Stimulated activated CD4-positive, alpha-beta T cell treated with anti-CD3 and anti-CD28 coated beads, Interleukin-1b, Interleukin-23, amount 100 ng/mL, for 4 hours (primary cell): ENCODE measurements around the gene TYRP1.

Experiments
- DNase-seq, 2 donors: peaks; one replicate each; pipeline ENCODE4 v3.0.0-alpha.2; 2020; ENCODE audit warnings: low read depth in 2 of 2

TYRP1 gene

DNA sequence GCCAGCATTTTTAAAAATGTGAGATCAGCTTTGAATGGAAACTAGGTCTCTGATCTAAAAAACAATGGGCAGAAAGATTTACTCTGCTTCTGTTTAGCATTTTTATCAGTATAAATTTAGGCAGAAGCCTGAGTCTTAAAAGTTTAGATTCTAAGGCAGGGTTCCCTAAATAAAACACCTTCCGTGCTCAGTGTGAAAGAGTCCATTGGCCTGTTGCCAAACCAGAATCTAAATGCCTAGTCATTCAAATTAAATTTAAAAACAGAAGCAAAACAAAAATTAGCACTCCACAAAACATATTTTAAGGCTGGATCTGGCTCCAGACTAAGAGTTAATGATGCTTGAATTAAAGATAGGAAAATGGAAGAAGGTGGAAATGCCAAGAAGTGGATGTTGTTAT, 4.5 kb downstream of the TYRP1 start:
- no peak for DNase-seq

DNA sequence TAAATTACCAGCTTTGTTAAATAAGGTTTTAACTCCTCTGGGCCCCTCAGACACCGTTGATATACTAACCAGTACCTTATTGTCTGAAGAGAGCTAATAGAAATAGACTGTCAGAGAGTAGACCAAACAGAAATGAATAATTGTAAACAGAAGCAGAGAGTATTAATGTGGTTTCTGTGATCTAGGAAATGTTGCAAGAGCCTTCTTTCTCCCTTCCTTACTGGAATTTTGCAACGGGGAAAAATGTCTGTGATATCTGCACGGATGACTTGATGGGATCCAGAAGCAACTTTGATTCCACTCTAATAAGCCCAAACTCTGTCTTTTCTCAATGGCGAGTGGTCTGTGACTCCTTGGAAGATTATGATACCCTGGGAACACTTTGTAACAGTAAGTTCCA, 5.1 kb downstream of the TYRP1 start:
- DNase-seq: no peak

DNA sequence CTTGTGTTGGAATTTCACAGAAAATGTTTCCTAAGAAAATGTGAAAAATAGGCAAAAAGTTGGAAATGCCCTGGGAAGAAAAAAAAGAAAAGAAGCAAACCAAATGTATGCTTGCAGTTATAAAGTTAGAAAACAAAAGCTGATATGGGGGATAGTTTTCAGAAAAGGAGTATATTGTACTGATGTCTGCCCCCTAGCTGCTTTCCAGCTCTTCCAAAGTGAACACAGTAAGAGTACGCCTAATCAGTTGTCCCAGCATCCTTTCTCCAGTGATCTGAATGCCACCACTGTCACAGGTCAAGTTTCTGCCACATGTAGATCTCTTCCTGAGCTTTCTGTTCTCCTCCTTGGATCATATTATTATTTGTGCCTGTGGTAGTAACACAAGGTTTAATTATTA, 5.8 kb downstream of the TYRP1 start:
- no peak for DNase-seq

DNA sequence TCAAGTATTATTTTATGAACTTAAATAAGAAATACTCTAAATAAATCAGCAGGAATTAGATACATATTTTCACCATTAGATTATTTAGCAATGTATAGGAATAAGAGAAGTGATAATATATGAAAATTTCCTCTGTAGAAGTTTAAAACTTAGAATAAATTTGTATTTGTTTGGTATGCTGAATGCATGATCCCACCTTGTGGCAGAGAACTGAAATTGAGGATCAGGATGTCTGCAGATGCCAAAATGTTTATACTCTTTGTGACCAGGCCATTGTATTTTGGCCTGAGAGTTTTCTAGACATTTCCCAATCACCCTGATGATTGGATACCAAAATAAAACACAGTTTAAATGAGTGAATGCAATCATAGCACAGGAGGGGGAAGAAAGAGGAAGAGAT, 6.3 kb downstream of the TYRP1 start:
- DNase-seq: no peak

DNA sequence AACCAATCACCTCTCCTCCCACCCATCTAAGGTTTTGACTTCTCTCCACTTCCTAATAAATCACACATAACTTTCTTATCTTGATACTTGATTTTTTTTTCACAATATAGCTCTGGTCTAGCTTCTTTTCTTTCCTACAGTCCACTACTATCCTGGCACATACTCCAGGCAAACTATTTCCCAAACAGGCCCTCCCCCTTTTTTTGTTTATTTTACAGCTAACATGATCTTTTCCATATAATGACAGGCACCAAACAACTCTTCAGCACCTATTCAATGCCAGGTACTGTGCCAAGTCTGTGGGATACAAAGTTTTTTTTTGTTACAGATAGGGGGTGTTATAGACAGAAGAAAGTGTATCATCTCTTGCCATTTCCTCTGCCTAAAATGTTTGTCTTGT, 7.9 kb downstream of the TYRP1 start:
- DNase-seq: no peak

DNA sequence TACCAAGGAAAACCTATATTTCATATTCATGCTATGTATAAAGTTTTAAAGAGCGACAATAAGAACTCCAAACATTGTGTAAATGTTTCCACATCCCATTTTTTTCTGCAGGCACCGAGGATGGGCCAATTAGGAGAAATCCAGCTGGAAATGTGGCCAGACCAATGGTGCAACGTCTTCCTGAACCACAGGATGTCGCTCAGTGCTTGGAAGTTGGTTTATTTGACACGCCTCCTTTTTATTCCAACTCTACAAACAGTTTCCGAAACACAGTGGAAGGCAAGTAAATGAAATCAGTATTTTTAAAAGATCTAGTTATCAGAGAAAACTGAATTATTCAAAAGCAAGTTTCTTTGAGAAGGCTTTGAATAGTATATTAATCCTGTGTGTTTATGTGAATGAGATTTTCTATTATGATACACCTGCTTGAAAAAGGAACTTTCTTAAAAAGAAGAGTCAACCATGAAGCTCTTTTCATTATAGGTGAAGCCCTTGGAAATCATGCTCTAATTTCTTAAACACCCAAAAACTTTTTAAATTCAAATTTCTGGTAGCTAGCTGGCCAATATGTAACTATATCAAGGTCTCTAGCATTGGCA, 9.1 kb downstream of the TYRP1 start:
- no peak for DNase-seq

DNA sequence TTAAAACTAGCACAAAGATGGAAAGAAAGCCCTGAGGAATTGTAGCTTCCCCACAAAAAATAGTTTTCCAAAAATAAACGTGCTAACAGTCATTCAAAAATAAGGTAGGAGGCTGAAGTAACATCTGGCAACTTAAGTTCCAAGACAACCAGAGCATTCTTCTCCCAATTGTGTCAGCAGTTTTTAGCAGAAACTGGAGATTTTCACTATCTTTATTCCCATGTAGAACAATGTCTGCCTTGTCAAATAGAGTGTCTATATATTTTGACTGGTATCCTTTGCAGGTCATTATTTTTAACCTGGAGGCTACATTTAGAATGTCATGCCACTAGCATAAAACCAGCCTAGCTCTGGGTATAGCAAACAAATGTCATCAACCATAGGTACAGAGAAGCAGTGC, 10.8 kb downstream of the TYRP1 start:
- DNase-seq: no peak

DNA sequence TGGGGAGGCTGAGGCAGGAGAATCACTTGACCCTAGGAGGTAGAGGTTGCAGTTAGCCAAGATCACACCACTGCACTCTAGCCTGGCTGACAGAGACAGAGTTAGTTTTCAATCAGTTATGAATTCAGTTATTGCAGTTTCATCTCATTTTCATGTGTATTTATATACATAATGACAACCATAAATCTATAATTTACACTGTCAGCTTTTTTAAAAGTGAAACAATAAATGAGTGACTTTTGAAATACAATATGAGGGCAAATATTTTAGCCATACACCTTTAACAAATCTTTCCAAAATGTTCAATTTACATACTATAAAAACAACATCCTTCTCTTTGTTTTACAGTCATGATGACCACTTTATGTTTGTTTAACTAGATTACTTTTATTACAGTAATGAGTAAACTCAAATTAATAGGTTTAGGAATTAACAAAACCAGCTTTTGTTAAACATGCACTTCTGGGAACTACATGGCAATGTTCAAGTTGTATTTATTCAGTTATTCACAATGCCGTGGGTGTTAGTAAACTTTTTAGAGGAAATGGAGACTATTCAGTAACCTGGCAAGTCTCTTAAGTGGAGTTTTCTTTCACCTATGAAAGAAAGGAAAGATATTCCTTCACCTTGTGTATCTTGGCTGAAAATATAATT, 12.7 kb downstream of the TYRP1 start:
- DNase-seq: no peak

DNA sequence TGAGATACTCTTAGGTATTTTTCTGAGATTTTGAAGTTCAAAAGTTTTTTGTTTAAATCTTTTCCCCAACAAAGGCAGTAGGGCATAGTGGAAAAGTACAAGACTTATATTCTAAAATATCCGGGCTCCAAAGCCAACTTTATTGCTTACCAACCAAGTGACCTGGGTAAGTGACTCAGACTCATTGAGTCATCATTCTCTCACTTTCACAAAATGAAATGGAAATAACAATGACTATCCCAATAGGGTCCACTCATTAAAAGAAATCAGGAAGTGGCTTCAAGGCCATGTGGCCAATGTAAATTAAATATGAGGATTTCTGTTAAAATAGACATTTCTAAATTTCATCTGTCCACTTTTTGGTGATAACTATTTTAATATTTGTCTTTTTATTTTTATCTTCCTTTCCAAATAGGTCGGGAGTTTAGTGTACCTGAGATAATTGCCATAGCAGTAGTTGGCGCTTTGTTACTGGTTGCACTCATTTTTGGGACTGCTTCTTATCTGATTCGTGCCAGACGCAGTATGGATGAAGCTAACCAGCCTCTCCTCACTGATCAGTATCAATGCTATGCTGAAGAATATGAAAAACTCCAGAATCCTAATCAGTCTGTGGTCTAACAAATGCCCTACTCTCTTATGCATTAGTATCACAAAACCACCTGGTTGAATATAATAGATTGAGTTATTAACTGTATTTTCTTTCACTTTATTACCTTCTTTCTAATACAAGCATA, 15.5 kb downstream of the TYRP1 start:
- no peak for DNase-seq

DNA sequence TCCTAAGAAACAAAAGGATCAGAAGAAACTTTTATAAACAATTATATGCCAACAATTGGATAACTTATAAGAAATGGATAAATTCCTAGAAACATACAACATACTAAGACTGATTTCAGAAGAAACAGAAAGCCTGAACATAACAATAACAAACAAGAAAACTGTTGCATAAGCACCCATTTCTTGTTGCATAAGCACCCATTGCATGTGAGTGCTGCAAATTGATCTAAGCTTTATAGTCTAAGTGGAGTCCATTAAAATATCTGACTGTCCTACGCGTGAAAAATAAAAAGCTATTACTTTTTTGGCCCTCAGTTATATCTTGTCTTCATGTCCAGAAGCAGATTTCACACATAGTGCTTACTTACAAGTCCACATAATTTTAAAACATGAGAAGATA, 19.3 kb downstream of the TYRP1 start:
- no peak for DNase-seq

DNA sequence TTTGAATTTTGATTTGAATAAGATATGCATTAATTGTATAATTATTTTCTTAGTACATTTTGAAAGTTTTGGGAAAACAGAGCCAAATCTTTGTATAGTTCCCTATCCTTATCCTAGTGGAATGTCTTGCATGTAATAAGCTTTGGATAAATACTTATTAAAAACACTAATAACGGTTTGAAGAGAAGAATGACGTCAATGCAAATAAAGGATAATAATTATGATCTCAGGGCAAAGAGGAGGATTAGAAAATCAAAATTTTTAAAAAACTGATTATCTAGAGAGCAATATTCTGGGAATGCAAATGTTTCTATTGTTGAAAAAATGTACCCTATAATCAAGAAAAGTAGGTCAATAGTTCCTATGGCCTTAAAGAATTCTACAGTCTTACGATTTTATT, 22.1 kb downstream of the TYRP1 start:
- DNase-seq: no peak

DNA sequence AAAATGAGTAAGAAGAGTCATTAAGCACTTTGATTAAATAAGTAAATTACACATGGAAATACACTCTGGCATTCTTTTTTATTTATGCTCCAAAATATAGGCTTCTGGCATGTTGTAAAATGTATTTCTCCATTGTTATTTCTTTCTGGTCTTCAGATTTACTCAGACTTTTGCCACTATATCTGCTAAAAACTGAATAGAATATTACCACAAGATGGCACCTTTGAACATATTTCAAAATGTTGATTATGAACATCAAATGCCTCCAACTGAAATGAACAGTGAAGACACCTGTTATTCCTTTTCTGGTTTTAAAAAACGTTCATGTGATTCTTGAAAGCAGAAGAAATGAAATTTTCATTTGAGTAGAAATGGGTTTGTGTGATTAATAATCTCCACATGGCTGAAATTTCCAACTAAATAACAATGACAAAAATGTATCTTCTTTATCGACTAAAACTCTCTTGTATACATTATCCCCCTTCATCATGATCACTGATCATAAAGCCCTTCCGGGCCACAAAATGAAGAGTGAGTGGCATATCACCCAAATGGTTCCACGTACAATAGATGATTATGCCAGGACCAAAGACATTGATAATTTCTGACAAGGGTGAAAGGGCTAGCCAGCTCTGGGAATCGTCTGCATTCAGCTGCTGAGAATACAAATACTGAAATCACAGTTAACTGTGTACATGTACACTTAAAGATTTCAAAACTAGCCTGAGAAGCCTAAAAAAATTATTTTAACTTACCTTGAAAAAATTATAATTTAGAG, 23.8 kb downstream of the TYRP1 start:
- no peak for DNase-seq

DNA sequence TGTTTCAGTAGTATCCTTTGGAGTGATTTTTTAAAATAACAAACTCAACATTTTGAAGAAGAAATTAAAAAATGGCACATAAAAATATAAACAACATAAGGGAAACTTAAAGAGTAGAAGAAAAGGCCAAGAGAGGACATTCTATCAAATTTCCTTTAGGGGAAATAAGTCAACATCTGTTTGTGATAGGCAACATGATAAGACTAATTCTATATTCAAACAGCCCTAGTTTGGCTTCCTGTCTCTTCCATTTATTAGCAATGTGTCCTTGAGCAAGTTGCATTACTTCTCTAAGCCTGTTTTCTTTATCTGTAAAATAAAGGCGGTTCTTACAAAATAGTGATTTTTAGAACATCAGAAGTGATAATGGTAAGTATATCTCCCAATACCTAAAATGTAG, 24.7 kb downstream of the TYRP1 start:
- DNase-seq: no peak

DNA sequence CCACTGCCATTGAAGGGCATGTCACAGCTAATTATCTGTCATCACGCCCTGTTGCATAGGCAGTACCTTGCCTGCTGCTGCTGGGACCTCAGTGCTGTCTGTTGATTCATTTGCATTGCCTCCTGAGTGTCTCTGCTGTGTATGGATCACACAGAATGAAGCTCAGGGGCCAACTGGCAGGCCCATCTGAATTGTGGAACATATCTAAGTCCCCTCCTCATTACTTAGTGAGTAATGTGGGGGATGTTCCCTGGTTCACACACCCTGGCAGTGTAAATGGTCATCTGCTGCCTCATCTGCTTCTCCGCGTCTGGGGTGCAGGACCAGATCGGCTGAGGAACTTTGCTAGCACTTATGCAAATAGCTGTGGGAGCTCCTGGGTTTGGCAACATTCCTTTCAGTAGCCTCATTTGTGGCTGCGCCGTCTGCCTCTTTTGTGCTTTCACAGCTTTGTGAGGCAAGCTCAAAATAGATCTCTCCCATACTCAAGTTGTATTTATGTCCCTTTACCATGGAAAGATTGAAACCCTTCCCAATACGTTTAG, 25.4 kb downstream of the TYRP1 start:
- no peak for DNase-seq

DNA sequence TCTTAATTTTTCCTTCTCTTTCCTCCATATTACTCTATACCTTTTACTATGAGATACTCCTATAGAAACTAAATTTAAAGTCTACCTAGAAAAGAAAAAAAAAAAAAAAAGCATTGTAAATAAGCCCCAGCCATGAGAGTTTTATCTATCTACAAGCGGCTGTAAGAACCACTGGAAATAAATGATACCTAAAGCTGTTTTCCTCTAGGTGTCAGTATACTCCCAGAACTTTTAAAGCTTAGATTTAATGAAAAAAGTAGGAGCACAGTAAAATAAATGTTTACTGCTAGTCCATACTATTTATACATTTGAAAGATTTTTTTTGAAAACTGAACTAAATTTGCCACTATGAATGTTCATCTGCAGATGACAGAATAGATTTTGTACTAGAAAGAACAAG, 26.2 kb downstream of the TYRP1 start:
- DNase-seq: no peak

DNA sequence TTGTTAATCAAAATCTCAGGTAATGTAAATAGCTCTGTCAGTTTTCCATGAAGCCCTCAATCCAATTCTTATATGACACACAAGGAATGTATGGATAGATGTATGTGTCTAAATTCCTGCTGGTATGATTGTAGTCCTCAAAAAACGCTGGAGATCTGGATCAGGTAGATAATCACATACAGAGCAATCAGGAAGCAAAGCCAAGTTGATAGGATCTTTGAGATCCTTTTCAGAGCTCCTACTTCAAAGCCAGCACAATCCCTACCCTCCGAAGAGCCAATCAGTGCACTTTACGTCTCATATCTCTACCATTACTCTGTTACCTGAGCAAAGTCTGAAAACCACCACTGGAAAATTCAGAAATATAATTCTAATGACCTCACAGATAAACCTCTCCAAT, 27.4 kb downstream of the TYRP1 start:
- DNase-seq: no peak

DNA sequence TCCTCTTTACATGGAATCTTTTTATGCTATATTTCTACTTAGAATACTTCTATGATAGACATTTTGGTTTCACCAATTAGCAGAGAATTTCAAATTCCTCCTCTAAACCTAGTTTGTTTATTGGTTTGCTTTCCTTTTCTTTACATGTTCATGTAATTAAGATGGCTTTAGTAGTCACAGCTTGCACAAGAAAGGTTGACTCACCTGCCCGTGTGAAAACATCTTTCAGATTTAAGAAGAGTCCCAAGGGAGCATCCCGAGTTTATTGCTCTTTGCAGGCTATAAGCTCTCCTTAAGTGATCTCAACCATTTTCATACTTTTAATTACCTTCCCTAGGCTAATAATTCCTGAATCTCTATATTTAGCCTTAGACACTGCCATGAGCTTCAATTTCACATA, 28.9 kb downstream of the TYRP1 start:
- DNase-seq: no peak

DNA sequence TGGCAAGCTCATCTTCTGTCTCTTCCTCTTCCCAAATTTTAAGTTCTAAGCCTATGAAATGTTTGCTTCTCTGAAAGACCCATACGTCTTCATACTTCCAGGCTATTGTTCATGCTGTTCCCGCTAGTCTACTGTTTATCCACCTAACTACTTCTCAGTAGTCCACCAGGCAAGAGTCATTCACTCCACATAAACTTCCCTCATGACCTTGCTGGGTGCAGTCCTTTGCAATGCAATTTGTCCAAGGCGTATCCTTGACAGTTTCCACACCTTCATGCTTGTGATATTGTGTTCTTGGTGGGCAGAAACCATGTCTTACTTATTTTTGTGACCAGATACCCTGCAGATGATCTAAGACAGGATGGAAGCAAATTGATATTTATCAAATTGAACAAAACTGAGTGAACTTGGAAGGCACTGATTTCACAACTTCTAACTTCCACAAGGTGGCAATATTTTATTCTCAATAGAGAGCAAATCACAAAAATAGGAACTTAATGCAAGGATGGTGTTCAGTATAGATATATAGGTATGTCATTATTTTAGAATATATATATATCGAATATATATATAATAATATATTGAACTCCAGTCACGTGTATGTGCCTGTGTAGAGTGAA, 30.3 kb downstream of the TYRP1 start:
- no peak for DNase-seq

DNA sequence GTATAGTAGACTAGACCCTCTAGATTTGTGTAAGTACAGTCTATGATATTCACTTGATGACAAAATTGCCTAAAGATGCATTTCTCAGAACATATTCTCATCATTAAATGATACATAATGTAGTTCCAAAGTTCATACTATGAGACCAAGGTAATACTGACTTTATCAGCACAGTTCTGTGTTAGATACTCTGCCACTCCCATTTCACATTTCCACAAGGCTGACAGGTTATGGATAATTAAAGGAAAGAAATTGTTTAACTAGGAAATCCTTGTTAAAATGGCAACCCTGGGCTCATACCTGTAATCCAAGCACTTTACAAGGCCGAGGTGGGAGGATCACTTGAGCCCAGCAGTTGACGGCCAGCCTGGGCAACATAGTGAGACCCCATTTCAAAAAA, 33.6 kb downstream of the TYRP1 start:
- no peak for DNase-seq

DNA sequence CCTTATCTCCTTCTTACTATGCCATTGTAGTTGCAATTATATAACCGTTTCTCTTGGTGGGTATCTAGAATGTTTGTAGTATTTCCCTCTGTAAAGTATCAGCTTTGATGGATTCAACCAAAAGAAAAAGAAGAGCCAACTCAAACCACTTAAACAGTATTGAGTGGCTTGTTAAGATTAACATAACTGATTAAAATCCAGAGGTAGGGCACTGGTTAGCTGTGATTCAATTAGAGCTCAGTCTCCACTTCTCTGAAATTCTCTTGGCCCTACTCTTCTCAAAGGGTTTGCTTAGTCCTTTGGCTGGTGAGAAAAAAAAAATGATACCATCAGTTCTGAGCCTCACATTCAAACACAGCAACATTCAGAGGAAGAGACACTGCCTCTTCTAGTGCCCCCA, 37.0 kb downstream of the TYRP1 start:
- no peak for DNase-seq

DNA sequence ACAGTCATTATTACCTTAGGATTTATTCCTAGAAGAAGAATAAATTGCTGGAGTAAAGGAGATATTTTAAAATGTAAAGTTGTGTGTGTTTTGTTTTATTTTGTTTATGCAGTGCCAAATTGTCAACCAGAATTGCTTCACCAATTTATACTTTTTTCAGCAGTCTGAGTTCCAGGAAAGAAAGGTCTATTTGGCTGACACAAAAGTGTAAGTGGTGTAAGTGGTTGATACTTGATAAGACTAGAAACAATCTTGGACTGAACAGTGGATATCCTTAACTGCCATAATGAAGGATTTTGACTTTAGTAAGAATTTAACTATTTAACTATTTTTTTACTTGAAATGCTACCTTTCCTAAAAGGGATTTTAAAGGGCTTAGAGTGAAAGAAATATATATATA, 37.7 kb downstream of the TYRP1 start:
- DNase-seq: no peak

DNA sequence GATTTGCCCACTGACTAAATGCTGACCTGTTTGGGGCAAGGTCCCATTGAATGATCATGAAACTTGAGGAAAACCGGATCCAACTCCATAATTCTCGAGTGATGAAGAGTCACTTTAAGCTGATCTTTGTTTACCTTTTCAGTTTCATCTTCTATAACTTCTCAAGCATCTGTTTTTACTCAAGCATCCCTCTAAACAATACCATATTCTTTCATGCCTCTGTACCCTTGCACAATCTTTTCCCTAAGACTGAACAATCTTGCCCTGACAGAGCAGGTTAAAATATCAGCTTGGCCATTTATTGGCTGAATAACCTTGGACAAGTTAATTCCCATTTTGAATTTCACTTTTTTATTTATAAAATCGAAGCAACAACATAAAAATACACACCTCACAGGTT, 39.8 kb downstream of the TYRP1 start:
- no peak for DNase-seq
